GM12878 (cell line): ENCODE results near the gene ALDH1A1. TPM values are rescaled to one million over a fixed set of nuclear protein-coding genes. Genes with fewer than 3 reads are reported as not detected.

Experiments
- ATAC-seq: fragments of 200-7000 bp; cut with Tn5 transposase; 3 replicates; pipeline ENCODE4 v1.9.1; 2020; ENCODE audit warnings: mild to moderate bottlenecking, moderate library complexity
- BruUV-seq: library from RNA; stranded (reverse); fragments of 400-500 nt; replicated peaks from 2 replicates; lab custom pipeline; 2021; lab: Mats Ljungman, UMichigan
- CTCF ChIA-PET: fragments of 300-600 bp; sonication (Branson Sonifier 250); formaldehyde crosslinking; extraction: SDS; loops from one replicate; lab custom pipeline; 2021; ENCODE audit warnings: inconsistent platforms; lab: Yijun Ruan, JAX
- POLR2A ChIA-PET: fragments of 350-600 bp; formaldehyde crosslinking; extraction: SDS; loops from one replicate; lab custom pipeline; 2021; ENCODE audit warnings: inconsistent platforms; lab: Charles Lee
- RAD21 ChIA-PET: fragments of 300-600 bp; sonication (Branson Sonifier 250); formaldehyde crosslinking; loops from one replicate; lab custom pipeline; 2023; ENCODE audit warnings: antibody characterized with exemption; ENCODE audit not compliant: unreplicated experiment; lab: Charles Lee
- SMC1A ChIA-PET: fragments of 300-600 bp; sonication (Branson Sonifier 250); formaldehyde crosslinking; loops from one replicate; lab custom pipeline; 2023; ENCODE audit not compliant: unreplicated experiment, uncharacterized antibody; lab: Charles Lee
- DNase-seq: peaks from one replicate; pipeline ENCODE4 v3.0.0-alpha.2; 2011; ENCODE audit warnings: low read depth, low spot score
- FAIRE-seq: peaks from 3 replicates; lab custom pipeline; 2011; peaks lifted over from hg19 to GRCh38; lab: Jason Lieb, UNC
- H2AFZ ChIP-seq: 2 replicates; pipeline ENCODE4 v1.6.0; 2011; ENCODE audit warnings: low read depth, low read length, control low read depth; ENCODE audit not compliant: control insufficient read depth
- H3K27ac ChIP-seq: 2 replicates; pipeline ENCODE4 v1.5.1; 2011; ENCODE audit warnings: control low read depth; ENCODE audit not compliant: control insufficient read depth, insufficient read depth
- H3K27me3 ChIP-seq, 2 experiments: replicated peaks in 1 of 2; 2 replicates each; pipeline versions ENCODE4 v1.6.0 to v1.6.1; 2011; ENCODE audit warnings: low read length in 1 of 2; ENCODE audit not compliant: control insufficient read depth in 2 of 2, insufficient read depth in 2 of 2
- H3K36me3 ChIP-seq, 2 experiments: 2 replicates each; pipeline ENCODE4 v1.5.1; 2011; ENCODE audit warnings: low read length in 1 of 2; ENCODE audit not compliant: control insufficient read depth in 2 of 2, insufficient read depth in 2 of 2
- H3K4me1 ChIP-seq: 2 replicates; pipeline ENCODE4 v1.6.1; 2011; ENCODE audit warnings: mild to moderate bottlenecking, low read length, moderate library complexity, mixed read lengths; ENCODE audit not compliant: control insufficient read depth, insufficient read depth
- H3K4me2 ChIP-seq: 2 replicates; pipeline ENCODE4 v1.6.0; 2011; ENCODE audit warnings: control low read depth; ENCODE audit not compliant: control insufficient read depth, insufficient read depth
- H3K4me3 ChIP-seq: fragments of 200-600 bp; sonication (generic); 2 replicates; pipeline ENCODE4 v1.5.1; 2016
- H3K79me2 ChIP-seq: 2 replicates; pipeline ENCODE4 v1.6.0; 2011; ENCODE audit warnings: low read length; ENCODE audit not compliant: control insufficient read depth, insufficient read depth
- H3K9ac ChIP-seq: 2 replicates; pipeline ENCODE4 v1.8.0; 2011; ENCODE audit warnings: low read length, control low read depth, mixed read lengths; ENCODE audit not compliant: control insufficient read depth, insufficient read depth
- H3K9me3 ChIP-seq: replicated peaks from 3 replicates; pipeline ENCODE4 v1.5.1; 2011; ENCODE audit warnings: mild to moderate bottlenecking, low read length; ENCODE audit not compliant: control insufficient read depth, insufficient read depth
- H4K20me1 ChIP-seq: 2 replicates; pipeline ENCODE4 v1.6.0; 2011; ENCODE audit not compliant: control insufficient read depth, insufficient read depth
- CBFB ChIP-seq: IDR thresholded peaks from 2 replicates; pipeline ENCODE4 v1.6.1; 2016; ENCODE audit warnings: antibody characterized with exemption, low read depth
- CBX5 ChIP-seq: sonication (generic); IDR thresholded peaks from 2 replicates; pipeline ENCODE4 v1.6.1; 2016; ENCODE audit warnings: low read depth, moderate library complexity, mild to moderate bottlenecking, inconsistent platforms
- CTCF ChIP-seq, 3 experiments: IDR thresholded peaks in 2 of 3; conservative IDR thresholded peaks in 1 of 3; 2 replicates each; pipeline ENCODE4 v1.5.1; 2011; ENCODE audit warnings: low read depth in 3 of 3, low read length in 3 of 3, mild to moderate bottlenecking in 3 of 3, control low read depth in 2 of 3, moderate library complexity in 2 of 3, inconsistent platforms in 1 of 3, mixed read lengths in 1 of 3; ENCODE audit not compliant: control insufficient read depth in 2 of 3, insufficient read depth in 1 of 3; ENCODE audit errors: extremely low read depth in 1 of 3
- FOS ChIP-seq: IDR thresholded peaks from 3 replicates; pipeline ENCODE4 v1.6.1; 2011; ENCODE audit warnings: borderline replicate concordance; ENCODE audit not compliant: insufficient read length; ENCODE audit errors: extremely low read depth
- HDAC2 ChIP-seq: fragments of 200-600 bp; sonication (generic); IDR thresholded peaks from 2 replicates; pipeline ENCODE4 v1.6.1; 2017
- IRF4 ChIP-seq: IDR thresholded peaks from 2 replicates; pipeline ENCODE4 v1.6.1; 2011; ENCODE audit warnings: low read depth, low read length
- RAD51 ChIP-seq: fragments of 450-650 bp; IDR thresholded peaks from 2 replicates; pipeline ENCODE4 v1.6.1; 2016; ENCODE audit warnings: moderate library complexity, mild to moderate bottlenecking, inconsistent platforms
- SIX5 ChIP-seq: IDR thresholded peaks from 2 replicates; pipeline ENCODE4 v1.6.1; 2011; ENCODE audit warnings: mild to moderate bottlenecking, low read depth, low read length, moderate library complexity; ENCODE audit not compliant: severe bottlenecking
- SMARCA5 ChIP-seq: fragments of 450-650 bp; IDR thresholded peaks from 2 replicates; pipeline ENCODE4 v1.6.1; 2017; ENCODE audit warnings: mild to moderate bottlenecking
- TBL1XR1 ChIP-seq: IDR thresholded peaks from 2 replicates; pipeline ENCODE4 v1.6.1; 2012; ENCODE audit warnings: low read depth, low read length, improper control_type of control experiment
- TCF12 ChIP-seq: IDR thresholded peaks from 2 replicates; pipeline ENCODE4 v1.6.1; 2011; ENCODE audit warnings: low read depth, mild to moderate bottlenecking, low read length
- YBX1 ChIP-seq: fragments of 450-650 bp; IDR thresholded peaks from 2 replicates; pipeline ENCODE4 v1.6.1; 2016; ENCODE audit warnings: antibody characterized with exemption
- ZNF622 ChIP-seq: fragments of 450-650 bp; IDR thresholded peaks from 2 replicates; pipeline ENCODE4 v1.6.1; 2017; ENCODE audit warnings: mild to moderate bottlenecking, inconsistent platforms
- WGBS: methylation state at CpG from one replicate; pipeline ENCODE4 v1.1.6; 2016; ENCODE audit warnings: low lambda C conversion rate; ENCODE audit not compliant: insufficient replicate concordance, insufficient coverage; ENCODE audit errors: missing lambda C conversion rate; 5-methylcytosine and 5-hydroxymethylcytosine counted together
- in situ Hi-C: fragments of 300-500 bp; cut with MboI; formaldehyde crosslinking; loops from 9 replicates; pipeline ENCODE4 v1.14.3; 2018; ENCODE audit warnings: mixed read lengths
- intact Hi-C: fragments of 100-400 bp; cut with micrococcal nuclease; formaldehyde crosslinking; loops from one replicate; pipeline ENCODE4 v1.14.2; 2022; ENCODE audit not compliant: unreplicated experiment
- polyA plus RNA-seq, 11 experiments: library from polyadenylated mRNA; depleted of rRNA in 4 of 11; unstranded in 6 of 11; stranded (reverse) in 5 of 11; fragments of >200 nt; fragmentation: Nextera tagmentation in 4 of 11; fragmentation: Illumina TruSeq in 1 of 11; extraction: Ambion mirVana in 4 of 11; extraction: Trizol in 1 of 11; gene quantifications; 1 replicate in 1 of 11; 2 replicates in 10 of 11; pipeline versions ENCODE4 v1.2.1 to v1.2.3, GENCODE V29; 2011 to 2016; ENCODE audit warnings: inconsistent platforms in 2 of 11, missing spikeins in 2 of 11, low read depth in 1 of 11
- total RNA-seq, 4 experiments: library from RNA; depleted of rRNA in 3 of 4; stranded (reverse); fragments of >200 nt in 3 of 4; fragmentation: Illumina TruSeq in 1 of 4; extraction: Trizol in 1 of 4; gene quantifications; 2 replicates each; pipeline versions ENCODE4 v1.2.1 to v1.2.3, GENCODE V29; 2013 to 2021
- TF ChIP-seq, protein P1 (sequence below): fragments of 450-650 bp; conservative IDR thresholded peaks from 2 replicates; pipeline ENCODE4 v1.6.1; 2017; ENCODE audit warnings: mild to moderate bottlenecking, moderate library complexity
- TF ChIP-seq, protein P2 (sequence below): IDR thresholded peaks from 2 replicates; pipeline ENCODE4 v1.6.1; 2012; ENCODE audit warnings: low read depth, low read length, improper control_type of control experiment

Gene ALDH1A1
- total and polyA plus RNA-seq, 10 of the 15 experiments (the other 5 are each of a cell fraction or from before 2014, with no cell fraction given) = 0.03 to 0.54 TPM; not detected in 8

DNA sequence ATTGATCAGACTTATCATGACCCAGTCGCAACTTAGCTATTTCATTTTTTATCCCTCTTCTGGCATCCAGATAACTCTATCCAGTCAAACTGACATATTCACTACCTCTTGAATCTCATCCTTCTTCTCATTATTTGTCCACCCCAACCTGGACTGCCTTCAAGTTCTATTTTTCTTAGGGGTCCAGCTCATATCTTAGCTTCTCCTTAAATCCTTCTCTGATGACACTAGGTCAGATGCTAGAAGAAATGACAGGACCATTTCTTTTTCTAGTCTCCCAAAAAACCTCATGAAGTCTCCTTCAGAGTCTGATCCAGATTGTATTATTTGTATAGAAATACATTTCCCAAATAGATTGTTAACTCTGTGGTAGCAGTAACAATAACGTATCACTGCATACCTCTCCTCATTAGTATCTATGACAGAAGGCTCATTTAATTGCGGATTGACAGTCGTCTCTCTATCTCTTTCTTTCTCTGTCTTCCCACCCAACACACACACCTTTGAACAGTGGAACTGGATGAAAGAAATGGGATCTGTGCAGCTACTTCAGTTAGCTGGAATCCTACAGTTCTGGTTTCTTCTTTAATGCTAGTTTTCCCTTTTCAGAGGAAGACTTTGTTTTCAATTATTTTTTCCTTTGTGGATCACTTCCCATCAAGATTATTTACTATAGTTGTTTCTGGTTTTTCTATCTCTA is 33.5 kb downstream of the ALDH1A1 start (continued):
- no peak for TF ChIP-seq CBFB
- TF ChIP-seq FOS = no peak
- TF ChIP-seq ZNF622 = no peak
- TF ChIP-seq HDAC2 = no peak
- no peak for TF ChIP-seq IRF4

DNA sequence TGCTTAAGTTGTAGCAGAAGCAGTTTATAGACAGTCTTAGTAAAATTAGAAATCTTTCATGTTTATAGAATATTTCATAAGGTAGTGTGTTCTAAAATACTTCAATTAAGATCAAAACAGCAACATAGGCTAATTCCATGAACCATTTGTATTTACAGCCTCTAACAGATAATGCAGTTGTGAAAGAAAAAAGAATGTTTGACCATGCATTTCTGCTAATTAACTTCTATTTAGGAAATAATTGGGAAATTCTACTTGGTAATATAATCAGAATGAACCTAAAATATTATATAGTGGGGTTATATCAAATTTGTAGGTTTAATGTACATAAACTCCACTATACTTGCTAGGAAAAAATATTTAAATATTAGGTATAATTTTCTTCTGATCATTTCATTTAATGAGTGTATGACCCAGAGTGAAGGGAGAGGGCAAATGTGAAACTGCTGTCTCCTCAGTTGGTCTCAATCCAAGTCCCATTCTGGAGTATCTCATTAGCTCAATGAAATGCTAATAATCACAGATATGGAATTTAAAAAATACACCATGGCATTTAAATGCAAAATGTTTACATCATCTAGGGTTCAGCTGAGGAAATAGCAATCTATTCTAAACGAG is 34.9 kb downstream of the ALDH1A1 start:
- Histone ChIP-seq H3K36me3 (no peaks in the 10 kb centered on the region), H3K4me3 (no peak overlapping the region), H3K27me3 (no peaks in the 10 kb centered on the region), H3K27ac (no peak overlapping the region), H2AFZ (no peak overlapping the region), H3K79me2 (no peaks in the 10 kb centered on the region), H3K9ac (no peak overlapping the region), H3K9me3 (no peaks in the 10 kb centered on the region), H3K4me2 (no peak overlapping the region), H4K20me1 (no peaks in the 10 kb centered on the region), H3K4me1 (no peaks in the 10 kb centered on the region)
- SMC1A ChIA-PET = no interaction called here
- intact Hi-C loops = no loop called here
- 0% methylated on average over 1 of the region's 1 CpG for WGBS
- DNase-seq (no peak), ATAC-seq (no peak), FAIRE-seq (no peak)
- in situ Hi-C loops = no loop called here
- CTCF ChIA-PET = interaction anchor here (0.8 kb wide), 1 partner anchor 8 kb away, joined by 3 read pairs; no protein-coding TSS in a partner anchor
- RAD21 ChIA-PET = no interaction called here
- BruUV-seq = no TSS peak
- POLR2A ChIA-PET = interaction anchor here (0.7 kb wide), 1 partner anchor 51 kb away, joined by 6 read pairs; no protein-coding TSS in a partner anchor
- no peak for TF ChIP-seq RAD51
- no peak for TF ChIP-seq SIX5
- no peak for TF ChIP-seq YBX1
- TF ChIP-seq, protein P1, sequence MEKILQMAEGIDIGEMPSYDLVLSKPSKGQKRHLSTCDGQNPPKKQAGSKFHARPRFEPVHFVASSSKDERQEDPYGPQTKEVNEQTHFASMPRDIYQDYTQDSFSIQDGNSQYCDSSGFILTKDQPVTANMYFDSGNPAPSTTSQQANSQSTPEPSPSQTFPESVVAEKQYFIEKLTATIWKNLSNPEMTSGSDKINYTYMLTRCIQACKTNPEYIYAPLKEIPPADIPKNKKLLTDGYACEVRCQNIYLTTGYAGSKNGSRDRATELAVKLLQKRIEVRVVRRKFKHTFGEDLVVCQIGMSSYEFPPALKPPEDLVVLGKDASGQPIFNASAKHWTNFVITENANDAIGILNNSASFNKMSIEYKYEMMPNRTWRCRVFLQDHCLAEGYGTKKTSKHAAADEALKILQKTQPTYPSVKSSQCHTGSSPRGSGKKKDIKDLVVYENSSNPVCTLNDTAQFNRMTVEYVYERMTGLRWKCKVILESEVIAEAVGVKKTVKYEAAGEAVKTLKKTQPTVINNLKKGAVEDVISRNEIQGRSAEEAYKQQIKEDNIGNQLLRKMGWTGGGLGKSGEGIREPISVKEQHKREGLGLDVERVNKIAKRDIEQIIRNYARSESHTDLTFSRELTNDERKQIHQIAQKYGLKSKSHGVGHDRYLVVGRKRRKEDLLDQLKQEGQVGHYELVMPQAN = no peak
- no peak for TF ChIP-seq CTCF (IDR thresholded peaks at IDR 0.05 in 2 of 3, conservative IDR thresholded peaks at IDR 0.05 in 1 of 3; ENCODE audit: control insufficient read depth in 2 of 3, extremely low read depth in 1 of 3, insufficient read depth in 1 of 3, low read depth in 3 of 3, low read length in 3 of 3)
- TF ChIP-seq, protein P2, sequence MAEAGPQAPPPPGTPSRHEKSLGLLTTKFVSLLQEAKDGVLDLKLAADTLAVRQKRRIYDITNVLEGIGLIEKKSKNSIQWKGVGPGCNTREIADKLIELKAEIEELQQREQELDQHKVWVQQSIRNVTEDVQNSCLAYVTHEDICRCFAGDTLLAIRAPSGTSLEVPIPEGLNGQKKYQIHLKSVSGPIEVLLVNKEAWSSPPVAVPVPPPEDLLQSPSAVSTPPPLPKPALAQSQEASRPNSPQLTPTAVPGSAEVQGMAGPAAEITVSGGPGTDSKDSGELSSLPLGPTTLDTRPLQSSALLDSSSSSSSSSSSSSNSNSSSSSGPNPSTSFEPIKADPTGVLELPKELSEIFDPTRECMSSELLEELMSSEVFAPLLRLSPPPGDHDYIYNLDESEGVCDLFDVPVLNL = no peak
- TF ChIP-seq SMARCA5 = no peak
- TF ChIP-seq TBL1XR1 = no peak
- TF ChIP-seq CBX5 = no peak
- no peak for TF ChIP-seq TCF12
